GM18951 (cell line): ENCODE results near the gene TAOK1.

Experiments
- POLR2A ChIP-seq: IDR thresholded peaks from 4 replicates; pipeline ENCODE4 v1.6.1; 2011; ENCODE audit warnings: mild to moderate bottlenecking; ENCODE audit not compliant: insufficient read length, insufficient read depth; ENCODE audit errors: extremely low read depth
- in situ Hi-C: fragments of 300-500 bp; cut with MboI; formaldehyde crosslinking; loops from one replicate; pipeline ENCODE4 v1.12.0; 2022; ENCODE audit warnings: low sequenced_read_pairs, mixed read lengths, inconsistent platforms; ENCODE audit not compliant: unreplicated experiment

TAOK1 gene

DNA sequence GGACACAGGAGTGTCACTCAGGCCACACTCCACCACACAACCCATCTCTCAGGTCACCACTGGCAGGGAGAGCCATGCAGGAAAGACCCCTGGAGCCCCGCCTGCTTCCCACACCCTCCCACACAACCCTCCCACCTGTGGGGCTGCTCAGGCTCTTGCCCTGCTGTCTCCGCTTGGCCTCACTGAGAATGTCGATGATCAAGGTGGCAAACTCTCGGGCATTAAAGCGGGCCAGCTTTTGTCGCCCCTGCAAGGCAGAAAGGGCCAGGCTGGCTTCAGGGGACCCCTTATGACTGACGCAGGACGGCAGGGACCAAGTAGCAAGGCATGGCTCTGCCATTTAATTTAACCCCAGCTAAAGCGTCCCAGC, 186.8 kb downstream of the TAOK1 start:
- TF ChIP-seq POLR2A, result no peak
- in situ Hi-C loops, result no loop called here

DNA sequence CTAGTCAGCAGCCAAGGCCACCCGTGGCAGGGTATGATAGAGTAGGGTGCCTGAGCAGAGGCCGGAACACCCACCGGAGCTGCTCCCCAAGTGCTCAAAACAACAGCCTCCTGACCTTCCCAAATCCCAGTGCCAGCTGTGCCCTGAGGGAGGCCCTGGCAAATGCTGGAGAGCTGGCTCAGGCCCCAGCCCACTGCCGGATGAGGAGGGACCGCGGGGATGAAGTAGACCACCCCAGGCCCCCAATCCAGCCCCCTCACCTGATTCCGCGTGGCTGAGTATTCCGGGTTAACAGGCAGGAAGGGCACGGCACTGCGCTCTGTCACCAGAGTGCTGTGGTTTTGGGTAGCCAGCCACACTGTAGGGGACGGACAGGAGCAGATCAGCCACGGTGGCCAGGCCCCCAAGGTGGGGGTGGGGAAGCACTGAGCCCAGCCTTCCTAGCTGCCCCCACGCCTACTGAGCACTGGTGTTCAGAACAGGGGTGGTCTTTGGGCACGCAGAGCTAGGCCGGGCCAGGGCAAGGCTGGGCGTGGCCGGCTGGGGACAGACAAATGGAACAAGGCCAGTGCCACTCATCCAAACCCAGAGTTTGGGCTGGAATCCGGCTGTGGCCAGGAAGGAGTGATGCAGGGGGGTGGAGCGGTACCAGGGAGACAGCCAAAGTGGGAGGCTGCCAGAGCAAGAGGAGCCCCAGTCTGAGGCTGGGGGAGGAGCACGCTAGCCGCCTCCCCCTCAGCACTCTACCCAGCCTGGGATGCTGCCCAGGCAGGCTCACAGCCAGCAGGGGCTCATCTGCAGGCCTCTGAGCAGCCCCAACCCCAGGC, 187.4 kb downstream of the TAOK1 start:
- in situ Hi-C loops, result no loop called here
- no peak for TF ChIP-seq POLR2A

DNA sequence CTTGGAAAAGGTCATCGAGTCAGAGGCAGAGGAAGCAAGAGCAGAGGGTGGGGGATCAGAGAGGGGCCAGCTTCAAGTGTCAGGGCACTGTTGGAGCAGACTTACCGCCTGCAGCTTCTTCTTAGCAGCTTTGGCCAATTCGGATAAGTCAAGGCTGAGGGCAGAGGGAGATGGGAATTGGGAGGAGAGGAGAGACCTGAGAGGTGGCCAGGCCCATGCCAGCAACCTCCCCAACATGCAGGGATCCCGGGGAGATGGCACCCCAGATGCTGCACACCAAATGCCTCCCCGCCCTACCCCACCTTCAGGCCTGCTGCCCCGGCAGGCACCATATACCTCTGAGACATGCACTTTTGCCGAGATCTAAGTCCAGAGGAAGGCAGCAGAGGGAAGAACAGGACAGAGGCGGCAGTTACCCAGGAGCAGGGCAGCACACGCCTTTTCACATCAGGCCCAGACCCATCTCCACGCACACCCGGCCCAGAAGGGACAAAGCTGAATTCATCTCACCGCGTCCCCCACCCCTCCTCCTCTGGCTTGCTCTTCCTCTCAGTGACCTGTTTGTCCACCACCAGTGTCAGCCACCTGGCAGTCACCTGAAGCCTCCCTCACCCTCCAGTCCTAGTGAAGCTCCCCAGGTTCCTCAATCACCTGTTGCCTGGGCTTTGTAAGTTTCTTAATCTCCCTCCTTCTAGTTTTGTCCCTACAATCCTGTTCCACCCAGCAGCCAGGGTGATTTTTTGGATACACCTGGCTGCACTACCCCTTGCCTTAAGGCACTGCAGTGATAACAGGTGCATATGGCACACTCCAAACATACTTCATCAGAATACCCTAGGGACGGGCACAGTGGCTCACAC, 188.7 kb downstream of the TAOK1 start:
- in situ Hi-C loops, result no loop called here
- no peak for TF ChIP-seq POLR2A

DNA sequence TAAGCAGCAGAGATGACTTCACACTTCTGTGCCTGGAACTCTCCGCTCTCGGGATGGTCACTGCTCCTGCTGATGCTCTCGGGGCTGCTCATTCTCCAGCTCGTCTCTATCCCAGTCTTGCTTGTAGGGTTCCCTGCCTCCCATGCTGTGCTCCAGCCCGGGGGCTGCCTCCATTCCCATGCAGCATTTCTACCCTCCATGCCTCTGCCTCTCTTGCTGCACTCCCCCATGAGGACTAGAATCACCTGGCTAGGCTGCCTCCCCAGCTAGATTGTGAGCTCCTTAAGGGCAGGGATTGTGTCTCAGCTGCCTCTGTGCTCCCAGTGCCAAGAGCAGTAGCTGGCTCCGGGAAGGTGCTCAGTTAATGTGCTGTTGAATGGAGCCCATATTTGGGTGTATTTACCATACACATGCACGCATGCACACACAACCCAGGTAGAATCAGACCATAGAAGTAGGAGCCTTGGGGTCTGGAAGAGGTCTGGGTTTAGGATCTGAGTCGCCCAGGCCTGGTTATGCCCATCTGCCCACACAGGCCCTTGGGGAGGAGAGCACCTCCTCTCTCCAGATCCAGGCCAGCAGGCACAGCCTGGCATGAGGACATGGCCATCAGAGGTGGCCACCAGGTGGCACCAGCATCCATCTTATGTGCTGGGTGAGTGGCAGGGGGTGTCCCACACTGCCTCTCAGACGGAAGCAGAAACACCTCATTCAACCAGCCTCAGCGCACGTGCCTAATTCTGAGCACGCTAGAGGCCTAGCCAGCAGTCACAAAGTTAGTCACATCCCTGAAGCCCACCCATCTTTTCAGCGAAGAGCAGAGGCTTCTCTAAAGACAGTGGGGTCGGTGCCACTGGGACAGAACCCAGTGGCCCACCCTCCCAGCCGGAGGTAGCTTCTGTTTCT, 190.0 kb downstream of the TAOK1 start:
- no peak for TF ChIP-seq POLR2A
- in situ Hi-C loops, result no loop called here

DNA sequence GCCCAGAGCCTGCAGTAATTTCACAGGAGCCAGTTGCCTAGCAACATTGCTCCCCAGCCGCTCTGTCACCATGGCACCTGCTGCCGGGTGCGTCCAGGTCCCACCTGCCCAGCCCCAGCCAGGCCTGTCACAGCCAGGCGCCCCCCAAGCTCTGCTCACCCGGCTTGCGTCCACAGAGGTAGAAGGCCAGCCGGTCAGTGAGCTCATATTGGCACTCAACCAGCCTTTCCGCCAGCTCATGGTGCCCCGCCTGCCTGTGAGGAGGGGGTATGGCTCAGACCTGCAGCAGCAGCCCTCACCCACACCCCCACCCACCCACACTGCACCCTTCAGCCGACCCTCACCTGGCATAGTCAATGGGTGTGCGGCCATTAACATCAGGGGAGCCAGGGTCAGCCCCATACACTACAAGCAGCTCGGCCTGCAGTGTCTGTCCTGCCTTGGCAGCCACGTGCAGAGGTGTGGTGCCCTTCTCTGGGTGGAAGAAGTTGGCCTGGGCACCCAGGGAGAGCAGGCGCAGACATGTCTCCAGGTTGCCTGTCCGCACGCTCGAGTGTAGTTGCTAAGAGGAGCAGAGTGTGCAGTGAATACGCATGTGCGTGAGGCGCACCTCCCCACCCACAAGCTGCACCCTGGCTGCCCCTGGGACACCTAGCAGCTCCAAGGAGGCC, 191.6 kb downstream of the TAOK1 start:
- TF ChIP-seq POLR2A, result no peak
- in situ Hi-C loops, result no loop called here

DNA sequence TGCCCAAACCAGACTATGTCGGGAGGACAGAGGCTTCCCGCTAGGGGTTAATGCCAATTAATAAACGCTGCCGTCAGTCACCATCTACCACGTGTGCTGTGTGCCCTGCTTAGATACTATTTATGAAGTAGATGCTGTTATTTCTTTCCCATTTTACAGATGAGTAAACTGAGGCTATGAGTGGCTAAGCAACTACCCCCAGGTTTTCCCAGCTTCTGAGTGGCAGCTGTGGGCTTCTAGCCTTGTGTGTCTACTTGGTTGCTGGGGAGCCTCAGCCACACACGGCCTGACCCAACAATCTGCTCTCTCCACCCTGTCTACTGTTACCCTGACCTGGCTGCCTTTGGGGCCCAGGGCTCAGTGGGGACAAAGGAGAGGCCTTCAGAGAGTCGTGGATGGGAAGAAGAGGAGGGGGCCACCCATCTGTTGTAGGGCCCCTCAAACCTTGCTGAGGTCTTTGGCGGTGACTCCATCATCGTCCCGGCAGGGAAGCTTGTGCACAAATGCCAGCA, 192.1 kb downstream of the TAOK1 start:
- TF ChIP-seq POLR2A, result no peak
- in situ Hi-C loops, result no loop called here

DNA sequence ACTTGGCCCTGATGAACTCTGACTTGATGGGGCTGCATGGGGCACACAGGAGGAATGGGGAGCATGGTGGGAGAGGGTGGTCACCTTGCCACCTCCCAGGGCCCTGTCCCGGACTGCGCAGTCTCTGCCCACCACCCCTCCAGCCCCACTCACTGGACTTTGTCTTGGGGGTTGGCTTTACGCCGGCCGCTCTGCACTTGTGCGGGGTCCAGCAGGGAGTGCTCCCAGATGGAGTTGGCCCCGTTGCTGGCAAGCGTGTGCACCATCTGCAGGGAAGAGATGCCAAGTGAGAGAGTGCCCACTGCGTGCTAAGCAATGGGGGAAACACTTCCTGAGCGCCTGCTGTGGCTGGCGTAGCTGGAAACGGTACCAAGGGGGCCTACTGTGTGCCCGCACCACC, 192.6 kb downstream of the TAOK1 start:
- in situ Hi-C loops, result no loop called here
- no peak for TF ChIP-seq POLR2A

- no peak for TF ChIP-seq POLR2A
- in situ Hi-C loops, result no loop called here
These were observed 193.4 kb downstream of the TAOK1 start for GRCh38 chr17:29583324-29584248.

GRCh38 chr17:29584452-29585079, 194.4 kb downstream of the TAOK1 start:
- in situ Hi-C loops, result no loop called here
- no peak for TF ChIP-seq POLR2A

DNA sequence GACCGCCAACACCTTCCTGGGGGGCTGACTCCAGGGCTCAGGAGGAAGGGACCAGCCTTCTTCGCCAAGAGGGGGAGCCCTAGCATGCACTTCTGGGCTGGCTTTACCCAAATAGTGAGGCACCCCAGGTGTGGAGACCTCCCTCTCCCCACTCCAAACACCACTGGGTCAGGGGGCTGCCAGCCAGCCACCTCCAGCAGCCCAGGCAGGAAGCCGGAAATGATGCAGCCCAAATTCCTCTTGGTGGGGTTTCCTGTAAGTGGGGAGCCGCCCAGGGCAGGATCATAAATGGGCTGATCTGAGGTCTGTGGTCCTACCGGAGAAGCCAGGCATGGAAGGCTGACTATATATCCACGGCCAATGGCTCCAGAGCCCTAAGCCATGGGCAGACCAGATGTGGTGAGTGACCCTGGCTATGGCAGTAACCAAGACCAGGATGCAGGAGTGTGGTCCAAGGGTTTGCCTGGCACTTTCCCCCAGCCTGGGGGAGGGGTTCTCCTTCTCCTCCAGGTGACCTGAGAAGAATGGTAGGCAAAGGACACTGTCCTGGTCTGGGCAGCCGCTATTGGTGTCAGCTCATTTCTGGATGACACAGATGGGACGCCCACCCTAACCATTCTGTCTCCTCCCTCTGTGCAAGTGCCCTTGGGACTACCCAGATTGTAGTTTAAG, 195.1 kb downstream of the TAOK1 start:
- in situ Hi-C loops, result no loop called here
- no peak for TF ChIP-seq POLR2A
